SU-DHL-6 (cell line): ENCODE data around the gene HSPA9.

Experiments
- H2AFZ ChIP-seq: fragments of 200-600 bp; sonication (generic); 2 replicates; pipeline ENCODE4 v1.6.1; 2014; ENCODE audit warnings: low read depth, mild to moderate bottlenecking, moderate library complexity, mixed read lengths, antibody characterized with exemption, low read length; ENCODE audit not compliant: severe bottlenecking
- H3F3A ChIP-seq: fragments of 200-600 bp; shearing (Covaris generic); 2 replicates; pipeline ENCODE4 v1.6.0; 2016; ENCODE audit warnings: antibody characterized with exemption, mild to moderate bottlenecking; ENCODE audit not compliant: insufficient read depth
- H3K27ac ChIP-seq: fragments of 200-600 bp; sonication (generic); 2 replicates; pipeline ENCODE4 v1.5.1; 2016; ENCODE audit warnings: low read depth, mild to moderate bottlenecking, low read length, moderate library complexity, mixed read lengths
- H3K27me3 ChIP-seq: fragments of 200-600 bp; sonication (generic), shearing (Covaris generic); 2 replicates; pipeline ENCODE4 v1.6.0; 2014; ENCODE audit warnings: mild to moderate bottlenecking, low read length
- H3K36me3 ChIP-seq: fragments of 200-600 bp; sonication (generic); 2 replicates; pipeline ENCODE4 v1.6.1; 2014; ENCODE audit warnings: mild to moderate bottlenecking, low read length, mixed read lengths
- H3K4me2 ChIP-seq: fragments of 300-600, 200-600 bp; shearing (Covaris generic), sonication (generic); 2 replicates; pipeline ENCODE4 v1.6.0; 2014; ENCODE audit warnings: low read length, low read depth, mild to moderate bottlenecking; ENCODE audit not compliant: poor library complexity, severe bottlenecking
- H3K4me3 ChIP-seq: fragments of 200-600 bp; sonication (generic); 2 replicates; pipeline ENCODE4 v1.5.1; 2014; ENCODE audit warnings: antibody characterized with exemption, low read length, mild to moderate bottlenecking, mixed read lengths; ENCODE audit not compliant: insufficient read depth, poor library complexity, severe bottlenecking
- H3K79me2 ChIP-seq: fragments of 200-600 bp; sonication (generic); 2 replicates; pipeline ENCODE4 v1.6.1; 2014; ENCODE audit warnings: mild to moderate bottlenecking, low read length, moderate library complexity; ENCODE audit not compliant: insufficient read depth
- H3K9ac ChIP-seq: fragments of 200-600 bp; sonication (generic); 2 replicates; pipeline ENCODE4 v1.7.0; 2014; ENCODE audit warnings: mild to moderate bottlenecking, low read length
- H3K9me2 ChIP-seq: fragments of 200-600 bp; sonication (generic); replicated peaks from 2 replicates; pipeline ENCODE4 v1.6.1; 2014; ENCODE audit warnings: low read length; ENCODE audit not compliant: insufficient read depth
- H3K9me3 ChIP-seq: fragments of 200-600 bp; sonication (generic); 2 replicates; pipeline ENCODE4 v1.6.1; 2014; ENCODE audit warnings: low read length, mixed read lengths; ENCODE audit not compliant: insufficient read depth
- H4K20me1 ChIP-seq: fragments of 200-600 bp; sonication (generic); 2 replicates; pipeline ENCODE4 v1.6.1; 2014; ENCODE audit warnings: low read depth, mild to moderate bottlenecking, antibody characterized with exemption, low read length, moderate library complexity, mixed read lengths
- EZH2phosphoT487 ChIP-seq: fragments of 200-600 bp; sonication (generic), shearing (Covaris generic); conservative IDR thresholded peaks from 2 replicates; pipeline ENCODE4 v1.6.1; 2018; ENCODE audit warnings: mild to moderate bottlenecking, antibody characterized with exemption, low read length, moderate library complexity, mixed read lengths
- TF ChIP-seq, protein P1 (sequence below): fragments of 200-600 bp; sonication (generic); IDR thresholded peaks from one replicate; pipeline ENCODE4 v1.5.1; 2017; ENCODE audit warnings: antibody characterized with exemption, mild to moderate bottlenecking, low read length, moderate library complexity; ENCODE audit not compliant: insufficient read depth, poor library complexity, severe bottlenecking

Gene HSPA9

DNA sequence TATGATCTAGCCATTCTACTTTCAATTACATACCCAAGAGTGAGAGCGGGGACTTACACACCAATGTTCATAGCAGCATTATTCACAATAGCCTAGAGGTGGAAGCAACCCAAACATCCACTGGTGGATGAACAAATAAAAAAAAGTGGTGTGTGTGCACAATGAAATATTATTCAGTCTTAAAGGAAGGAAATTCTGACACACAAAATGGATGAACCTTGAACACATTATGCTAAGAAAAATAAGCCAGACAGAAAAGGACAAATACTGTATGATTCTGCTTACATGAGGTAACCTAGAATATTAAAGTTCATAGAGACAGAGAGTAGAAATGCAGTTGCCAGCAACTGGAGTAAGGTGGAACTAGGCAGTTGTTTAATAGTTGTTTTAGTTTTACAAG, 54.2 kb downstream of the HSPA9 start:
- H3K4me3 ChIP-seq = no peak overlapping the region
- H3K9me3 ChIP-seq = no peaks in the 10 kb centered on the region
- peaks cover 4% of the 10 kb centered on the region; the same call in 1 of the 2 replicates for H3F3A ChIP-seq
- H3K27me3 ChIP-seq = no peaks in the 10 kb centered on the region
- no peak overlapping the region for H3K27ac ChIP-seq
- peaks cover 21% of the 10 kb centered on the region for H3K36me3 ChIP-seq
- H3K79me2 ChIP-seq = peaks cover 80% of the 10 kb centered on the region
- no peak overlapping the region for H2AFZ ChIP-seq
- no peak overlapping the region for H3K4me2 ChIP-seq
- H4K20me1 ChIP-seq = peaks cover 9% of the 10 kb centered on the region; the same call in 1 of the 2 replicates
- H3K9me2 ChIP-seq = no peaks in the 10 kb centered on the region
- H3K9ac ChIP-seq = no peak overlapping the region
- TF ChIP-seq, protein P1, sequence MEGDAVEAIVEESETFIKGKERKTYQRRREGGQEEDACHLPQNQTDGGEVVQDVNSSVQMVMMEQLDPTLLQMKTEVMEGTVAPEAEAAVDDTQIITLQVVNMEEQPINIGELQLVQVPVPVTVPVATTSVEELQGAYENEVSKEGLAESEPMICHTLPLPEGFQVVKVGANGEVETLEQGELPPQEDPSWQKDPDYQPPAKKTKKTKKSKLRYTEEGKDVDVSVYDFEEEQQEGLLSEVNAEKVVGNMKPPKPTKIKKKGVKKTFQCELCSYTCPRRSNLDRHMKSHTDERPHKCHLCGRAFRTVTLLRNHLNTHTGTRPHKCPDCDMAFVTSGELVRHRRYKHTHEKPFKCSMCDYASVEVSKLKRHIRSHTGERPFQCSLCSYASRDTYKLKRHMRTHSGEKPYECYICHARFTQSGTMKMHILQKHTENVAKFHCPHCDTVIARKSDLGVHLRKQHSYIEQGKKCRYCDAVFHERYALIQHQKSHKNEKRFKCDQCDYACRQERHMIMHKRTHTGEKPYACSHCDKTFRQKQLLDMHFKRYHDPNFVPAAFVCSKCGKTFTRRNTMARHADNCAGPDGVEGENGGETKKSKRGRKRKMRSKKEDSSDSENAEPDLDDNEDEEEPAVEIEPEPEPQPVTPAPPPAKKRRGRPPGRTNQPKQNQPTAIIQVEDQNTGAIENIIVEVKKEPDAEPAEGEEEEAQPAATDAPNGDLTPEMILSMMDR = no peak
- TF ChIP-seq EZH2phosphoT487 = no peak

DNA sequence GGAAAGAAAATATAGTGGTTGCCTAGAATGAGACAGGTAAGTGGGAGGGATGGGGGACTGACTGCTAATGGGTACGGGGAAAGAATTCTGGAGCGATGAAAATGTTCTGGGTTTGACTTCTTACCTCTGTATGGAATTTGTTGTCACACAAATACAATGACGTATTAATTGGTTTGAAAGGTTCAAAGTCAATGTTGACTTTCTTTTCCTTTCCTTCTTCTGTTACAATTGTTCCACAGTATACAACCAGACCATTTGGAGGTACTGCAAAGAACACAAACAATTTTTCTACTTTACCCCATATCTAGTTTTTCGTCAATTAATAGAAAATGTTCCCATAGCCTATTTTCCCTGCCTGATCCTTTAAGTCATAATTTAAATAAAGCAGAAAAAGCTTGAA, 57.8 kb downstream of the HSPA9 start:
- Histone ChIP-seq H3F3A (peaks cover 4% of the 10 kb centered on the region), H3K4me3 (no peak overlapping the region), H2AFZ (no peak overlapping the region), H3K4me2 (no peak overlapping the region), H3K27me3 (no peaks in the 10 kb centered on the region), H3K9me2 (no peaks in the 10 kb centered on the region), H3K9me3 (no peaks in the 10 kb centered on the region), H3K79me2 (peaks cover 50% of the 10 kb centered on the region), H4K20me1 (peaks cover 6% of the 10 kb centered on the region; the same call in 1 of the 2 replicates), H3K36me3 (peaks cover 31% of the 10 kb centered on the region), H3K27ac (no peak overlapping the region), H3K9ac (no peak overlapping the region)
- TF ChIP-seq EZH2phosphoT487 = no peak

DNA sequence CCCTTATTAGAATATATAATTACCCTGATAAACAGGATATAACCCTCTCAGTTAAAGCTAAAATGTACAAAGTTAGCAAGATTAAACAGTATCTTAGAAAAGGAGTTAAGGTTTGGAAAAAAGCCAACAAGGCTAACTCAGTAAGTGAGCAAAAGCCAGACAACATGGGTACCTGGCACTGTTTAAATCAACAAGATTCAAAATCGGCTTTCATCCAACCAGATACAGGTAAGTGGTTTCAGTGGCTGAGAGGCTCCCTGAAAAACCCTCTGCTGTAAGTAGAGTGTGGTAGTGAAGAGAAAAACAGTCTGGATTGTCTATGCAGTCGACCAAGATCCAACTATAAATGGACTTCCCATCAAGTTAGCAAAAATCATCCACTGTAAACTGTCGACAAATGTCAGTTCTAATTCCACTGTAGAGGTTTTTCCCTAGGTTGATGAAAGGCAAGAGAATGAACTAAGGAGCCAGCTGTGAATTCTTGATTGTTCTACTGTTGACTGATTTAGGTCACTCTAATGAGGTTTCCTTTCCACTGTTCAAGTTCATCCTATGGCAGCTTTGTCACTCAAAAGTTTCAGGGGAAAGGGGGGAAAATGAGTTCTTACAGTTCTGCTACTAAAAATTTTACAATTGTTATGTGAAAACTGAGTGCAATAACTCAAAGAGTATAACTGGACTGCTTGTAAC, 59.5 kb downstream of the HSPA9 start:
- Histone ChIP-seq H2AFZ (no peak overlapping the region), H4K20me1 (no peaks in the 10 kb centered on the region; the same call in 1 of the 2 replicates), H3K4me2 (no peak overlapping the region), H3K9me2 (no peaks in the 10 kb centered on the region), H3K79me2 (peaks cover 33% of the 10 kb centered on the region), H3K27ac (no peak overlapping the region), H3K9me3 (no peaks in the 10 kb centered on the region), H3K9ac (no peak overlapping the region), H3K36me3 (peaks cover 31% of the 10 kb centered on the region), H3K4me3 (no peak overlapping the region), H3F3A (no peaks in the 10 kb centered on the region; the same call in none of the 2 replicates), H3K27me3 (no peaks in the 10 kb centered on the region)
- TF ChIP-seq, protein P1 = no peak
- no peak for TF ChIP-seq EZH2phosphoT487

DNA sequence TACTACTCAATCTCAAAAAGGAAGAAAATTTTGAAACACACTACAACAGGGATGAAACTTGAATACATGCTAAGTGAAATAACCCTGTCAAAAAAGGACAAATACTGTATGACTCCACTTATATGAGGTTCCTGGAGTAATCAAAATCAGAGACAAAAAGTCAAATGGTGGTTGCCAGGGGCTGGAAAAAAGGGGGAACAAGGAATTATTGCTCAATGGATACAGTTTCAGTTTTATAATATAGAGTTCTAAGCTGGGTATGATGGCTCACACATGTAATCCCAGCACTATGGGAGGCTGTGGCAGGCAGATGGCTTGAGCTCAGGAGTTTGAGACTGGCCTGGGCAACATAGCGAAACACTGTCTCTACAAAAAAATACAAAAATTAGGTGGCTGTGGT, 61.2 kb downstream of the HSPA9 start:
- H3K4me3 ChIP-seq = no peak overlapping the region
- no peak overlapping the region for H3K9ac ChIP-seq
- H3K9me3 ChIP-seq = no peaks in the 10 kb centered on the region
- H3K4me2 ChIP-seq = no peak overlapping the region
- no peaks in the 10 kb centered on the region for H3K9me2 ChIP-seq
- H3K27ac ChIP-seq = no peak overlapping the region
- TF ChIP-seq EZH2phosphoT487 = no peak
- no peaks in the 10 kb centered on the region; the same call in 1 of the 2 replicates for H4K20me1 ChIP-seq
- no peak overlapping the region for H2AFZ ChIP-seq
- H3K27me3 ChIP-seq = no peaks in the 10 kb centered on the region
- peaks cover 20% of the 10 kb centered on the region for H3K79me2 ChIP-seq
- peaks cover 34% of the 10 kb centered on the region for H3K36me3 ChIP-seq
- H3F3A ChIP-seq = no peaks in the 10 kb centered on the region; the same call in none of the 2 replicates
